HG03097 (cell line): ENCODE results near the gene ATP5ME.
"Not testable (repeated sequence)": the region's sequence is repeated elsewhere in the genome, so short reads cannot be mapped to it uniquely, and the experiment has no call there.

Source experiments
- ATAC-seq: cut with Tn5 transposase; IDR thresholded peaks from one replicate; pipeline ENCODE4 v1.9.1; 2021; ENCODE audit not compliant: unreplicated experiment, low FRiP score

The ATP5ME gene

DNA sequence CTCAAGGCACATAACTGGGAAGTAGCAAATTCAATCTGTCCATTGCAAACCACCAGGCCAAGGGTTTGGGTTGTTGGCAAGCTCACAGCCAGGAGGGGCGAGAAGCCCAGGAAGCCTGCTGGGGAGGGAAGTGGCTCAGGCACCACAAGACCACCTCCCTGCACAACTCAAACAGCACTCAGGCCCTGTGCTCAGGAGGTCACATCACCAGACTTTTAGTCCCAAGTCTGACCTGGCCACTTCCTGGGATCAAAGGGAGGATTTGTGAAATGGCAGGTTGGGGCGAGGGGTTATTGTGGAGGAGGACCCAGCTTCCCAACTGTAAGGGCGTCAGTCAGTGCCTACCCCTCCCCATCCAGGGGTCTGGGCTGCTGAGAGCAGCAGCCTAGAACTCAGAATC, 2.3 kb downstream of the ATP5ME start:
- ATAC-seq = no peak

DNA sequence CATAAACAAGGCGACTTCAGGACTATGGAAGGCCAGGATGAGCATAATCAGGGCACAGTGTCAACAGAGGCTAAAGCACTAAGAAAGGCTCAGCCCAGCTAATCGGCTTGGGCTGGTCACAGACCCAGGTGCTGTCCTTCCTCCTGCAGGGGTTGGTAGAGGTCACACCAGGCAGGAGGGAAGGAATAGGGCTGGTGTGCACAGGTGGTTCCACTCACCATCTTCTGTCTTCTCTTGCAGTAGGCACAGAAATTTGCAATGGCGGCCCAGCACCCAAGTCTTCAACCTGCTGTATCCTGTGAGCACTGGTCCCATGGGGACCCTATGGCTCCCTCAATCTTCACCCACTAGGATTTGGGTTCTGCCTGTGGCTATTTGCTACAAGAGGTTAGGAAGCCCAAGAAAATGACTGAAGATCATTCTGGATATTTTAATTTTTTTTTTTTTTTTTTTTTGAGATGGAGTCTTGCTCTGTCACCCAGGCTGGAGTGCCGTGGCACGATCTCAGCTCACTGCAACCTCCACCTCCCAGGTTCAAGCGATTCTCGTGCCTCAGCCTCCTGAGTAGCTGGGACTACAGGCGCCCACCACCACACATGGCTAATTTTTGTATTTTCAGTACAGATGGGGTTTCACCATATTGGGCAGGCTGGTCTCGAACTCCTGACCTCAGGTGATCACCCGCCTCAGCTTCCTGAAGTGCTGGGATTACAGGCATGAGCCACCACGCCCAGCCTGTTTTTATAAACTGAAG, 4.1 kb downstream of the ATP5ME start:
- not testable (repeated sequence) for ATAC-seq

DNA sequence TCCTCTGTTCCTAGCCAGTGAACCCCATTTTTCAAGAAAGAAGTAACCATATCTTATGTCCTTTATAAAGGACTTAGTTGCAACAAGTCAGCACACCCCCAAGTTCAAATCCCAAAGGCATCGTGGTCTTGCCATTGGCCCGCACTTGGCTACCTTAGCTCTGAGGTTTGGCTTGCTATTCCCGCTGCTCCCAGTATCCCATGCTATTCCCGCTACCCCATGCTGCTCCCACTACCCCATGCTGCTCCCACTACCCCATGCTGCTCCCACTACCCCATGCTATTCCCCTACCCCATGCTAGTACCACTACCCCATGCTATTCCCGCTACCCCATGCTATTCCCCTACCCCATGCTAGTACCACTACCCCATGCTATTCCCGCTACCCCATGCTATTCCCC, 5.9 kb downstream of the ATP5ME start:
- ATAC-seq = not testable (repeated sequence)

DNA sequence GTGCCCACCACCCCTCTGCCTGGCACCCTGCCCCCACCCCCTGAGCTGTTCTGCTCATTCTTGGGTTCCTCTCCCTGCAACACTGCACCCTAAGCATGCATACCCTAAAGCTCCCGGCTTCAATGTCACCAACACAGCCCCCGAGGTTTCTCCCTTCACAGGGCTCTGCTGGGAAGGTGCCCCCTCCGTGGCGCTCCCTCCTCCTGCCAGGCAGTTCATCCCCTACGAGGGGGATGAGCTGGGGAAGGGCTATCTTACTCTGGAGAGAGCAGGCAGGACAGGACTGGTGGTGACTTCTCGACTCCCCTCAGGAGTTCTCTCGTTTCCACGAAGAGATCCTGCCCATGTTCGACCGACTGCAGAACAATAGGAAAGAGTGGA, 6.5 kb downstream of the ATP5ME start:
- no peak for ATAC-seq

DNA sequence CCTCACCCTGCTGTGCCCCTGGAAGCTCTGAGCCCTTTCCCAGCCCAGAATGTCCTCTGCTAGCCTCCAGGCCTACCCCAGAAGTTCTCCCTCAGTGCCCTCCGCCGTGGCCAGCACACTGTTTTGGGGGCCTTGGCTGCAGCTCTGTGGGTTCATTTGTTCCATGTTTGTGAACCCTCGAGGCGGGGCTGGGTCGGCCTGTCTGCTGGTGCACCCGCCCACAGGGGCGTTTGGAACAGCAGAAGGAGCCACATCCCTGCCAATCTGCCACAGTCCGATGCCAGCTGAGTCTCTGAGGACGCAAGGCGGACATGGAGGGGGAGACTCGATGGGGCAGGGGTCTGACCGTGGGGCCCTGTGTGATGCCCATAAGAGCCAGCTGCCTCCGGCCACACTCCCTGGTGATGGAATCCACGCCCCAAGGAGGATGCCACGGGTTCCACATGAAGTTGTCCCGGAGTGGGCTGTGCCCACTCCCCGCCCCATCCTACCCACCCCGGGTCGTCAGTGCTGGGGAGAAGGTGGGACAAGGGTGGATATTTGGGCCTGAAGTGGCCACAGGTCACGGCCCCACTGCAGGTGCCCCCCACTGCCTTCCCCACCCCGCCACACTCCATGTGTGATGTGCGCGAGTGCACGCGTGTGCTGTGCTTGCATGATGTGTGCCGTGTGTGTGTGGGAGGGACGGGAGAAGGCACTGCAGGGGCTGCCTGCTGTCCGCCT, 7.1 kb downstream of the ATP5ME start:
- ATAC-seq = no peak

DNA sequence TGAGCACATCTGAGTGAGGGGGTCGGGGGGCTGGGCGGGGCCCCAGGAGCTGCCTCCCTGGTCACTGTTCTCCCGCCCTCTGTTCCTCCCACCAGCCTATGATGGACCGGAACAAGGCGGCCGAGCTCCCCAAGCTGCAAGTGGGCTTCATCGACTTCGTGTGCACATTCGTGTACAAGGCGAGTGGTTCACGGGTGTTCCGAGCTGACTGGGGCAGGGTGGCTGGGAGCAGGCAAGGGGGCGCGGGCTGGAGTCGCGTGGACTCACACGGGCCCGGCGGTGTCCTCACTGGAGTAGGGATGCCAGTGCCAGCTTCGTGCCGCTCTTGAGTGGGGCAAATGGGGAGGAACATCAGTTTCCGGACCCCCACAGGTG, 7.7 kb downstream of the ATP5ME start:
- no peak for ATAC-seq

DNA sequence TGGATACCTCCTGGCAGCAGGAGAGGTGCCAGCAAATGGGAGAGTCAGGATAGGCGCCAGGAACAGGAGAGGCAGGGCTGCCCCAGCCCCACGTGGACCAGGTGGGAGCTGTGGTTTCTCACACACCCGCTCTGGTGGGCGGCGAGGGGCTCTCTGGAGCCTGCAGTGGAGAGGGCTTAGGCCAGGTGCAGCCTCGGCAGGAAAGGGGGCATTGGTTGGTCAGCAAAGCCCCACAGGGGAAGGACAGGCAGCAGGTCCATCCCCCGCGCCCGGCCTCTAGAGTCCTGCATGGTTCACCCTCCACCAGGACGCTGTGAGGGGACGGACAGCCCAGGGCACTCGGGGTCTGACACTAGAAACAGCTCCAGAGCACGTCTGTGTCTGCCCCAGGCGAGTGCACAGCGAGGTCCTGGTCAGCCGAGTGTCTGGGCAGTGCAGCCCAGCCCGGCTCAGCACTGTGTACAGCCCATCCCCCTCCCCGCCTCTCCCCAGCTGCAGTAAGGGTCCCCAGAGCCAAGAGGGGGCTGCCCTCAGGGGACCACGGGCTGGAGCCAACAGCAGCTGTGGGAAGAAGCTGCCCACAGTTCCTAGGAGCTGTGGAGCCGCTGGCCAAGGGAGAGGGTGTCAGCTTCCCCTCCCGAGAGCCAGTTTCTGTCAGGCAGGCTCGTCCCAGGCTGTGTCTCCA, 8.2 kb downstream of the ATP5ME start:
- no peak for ATAC-seq

DNA sequence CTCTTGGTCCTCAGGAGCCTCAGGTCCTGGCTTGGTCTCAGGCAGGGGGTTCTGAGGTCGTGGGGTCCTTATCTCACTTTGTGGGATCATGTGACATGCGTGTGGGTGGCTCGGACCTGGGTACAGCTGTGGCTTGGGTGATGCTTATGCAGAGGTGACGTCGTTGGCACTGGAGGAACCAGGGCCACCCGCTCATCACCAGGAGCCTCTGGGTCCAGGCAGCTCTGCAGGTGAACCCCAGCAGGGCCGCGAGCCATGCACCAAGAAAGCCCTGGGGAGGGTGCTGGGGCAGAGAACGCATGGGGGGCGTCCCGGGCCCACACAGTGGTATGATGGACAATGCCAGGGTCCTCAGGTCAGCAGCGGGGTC, 8.7 kb downstream of the ATP5ME start:
- ATAC-seq = no peak

DNA sequence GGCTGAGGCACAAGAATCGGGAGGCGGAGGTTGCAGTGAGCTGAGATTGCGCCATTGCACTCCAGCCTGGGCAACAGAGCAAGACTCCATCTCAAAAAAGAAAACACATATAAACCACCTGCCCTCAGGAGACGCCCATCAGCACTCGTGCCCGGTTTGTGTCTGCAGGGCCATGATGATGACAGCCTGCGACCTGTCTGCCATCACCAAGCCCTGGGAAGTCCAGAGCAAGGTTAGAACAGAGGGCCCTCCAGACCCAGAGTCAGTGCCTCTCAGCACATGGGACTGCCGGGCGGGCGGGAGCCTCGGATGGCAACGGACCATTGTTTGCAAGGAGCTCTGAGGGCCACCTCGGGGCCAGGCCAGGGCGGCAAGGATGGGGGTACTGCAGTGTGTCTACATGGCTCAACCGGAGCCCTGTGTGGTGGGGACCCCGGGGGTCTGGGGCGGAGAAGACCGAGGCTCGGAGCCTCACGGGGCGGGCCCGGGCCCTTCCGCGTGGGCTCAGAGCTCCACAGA, 9.3 kb downstream of the ATP5ME start:
- ATAC-seq = no peak

DNA sequence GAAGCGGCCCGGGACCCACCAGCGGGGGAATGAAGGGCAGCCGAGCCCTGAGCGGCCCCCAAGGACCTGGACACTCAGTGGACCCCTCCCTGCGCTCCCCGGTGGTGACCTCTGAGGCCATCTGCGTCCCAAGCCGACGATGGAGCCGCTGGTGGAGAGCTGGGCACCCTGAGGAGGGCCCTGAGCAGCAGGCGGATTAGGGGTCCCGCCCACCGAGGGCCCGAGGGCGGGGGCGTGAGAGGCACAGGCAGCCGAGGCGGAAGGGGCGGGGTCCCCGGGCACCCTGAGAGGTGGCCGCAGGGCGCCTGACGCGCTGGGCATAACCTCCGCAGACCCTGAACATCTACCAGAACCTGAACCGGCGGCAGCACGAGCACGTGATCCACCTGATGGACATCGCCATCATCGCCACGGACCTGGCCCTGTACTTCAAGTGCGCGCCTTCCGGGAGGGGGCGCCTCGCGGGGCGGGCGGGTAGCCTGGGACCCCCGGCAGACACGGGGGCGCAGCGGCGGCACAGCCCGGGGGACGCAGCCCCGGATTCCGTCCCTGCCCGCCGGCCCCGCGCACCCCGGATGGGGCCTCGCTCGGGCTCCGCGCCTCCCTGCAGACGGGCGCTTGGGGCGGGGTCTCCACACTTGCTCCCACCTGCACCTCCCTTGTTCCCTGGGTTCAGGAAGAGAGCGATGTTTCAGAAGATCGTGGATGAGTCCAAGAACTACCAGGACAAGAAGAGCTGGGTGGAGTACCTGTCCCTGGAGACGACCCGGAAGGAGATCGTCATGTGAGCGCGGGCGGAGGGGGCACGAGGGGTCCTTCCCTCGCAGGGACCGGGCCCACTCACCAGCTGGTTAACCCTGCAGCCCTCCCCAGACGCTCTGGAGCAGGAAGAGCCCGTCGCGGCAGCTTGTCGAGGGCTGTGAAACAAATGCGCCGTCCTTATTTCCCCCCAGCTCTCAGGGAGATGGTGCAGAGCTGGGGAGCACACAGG, 10.3 kb downstream of the ATP5ME start:
- ATAC-seq = no peak

DNA sequence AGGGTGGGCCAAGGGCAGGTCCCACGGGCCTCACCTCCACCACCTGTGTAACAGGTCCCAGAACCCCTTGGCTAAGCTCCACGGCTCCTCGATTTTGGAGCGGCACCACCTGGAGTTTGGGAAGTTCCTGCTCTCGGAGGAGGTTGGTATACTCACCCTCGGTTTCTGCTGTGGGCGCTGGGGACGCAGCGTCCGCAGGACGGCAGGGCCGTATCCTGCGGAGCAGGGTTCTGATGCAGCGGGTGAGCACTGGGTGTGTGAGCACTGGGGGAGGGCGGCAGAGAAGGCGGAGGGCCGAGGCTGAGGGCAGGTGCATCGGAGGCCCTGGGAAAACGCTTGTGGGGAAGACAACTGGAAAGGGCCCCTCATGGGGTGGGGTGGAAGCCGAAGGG, 11.0 kb downstream of the ATP5ME start:
- no peak for ATAC-seq

DNA sequence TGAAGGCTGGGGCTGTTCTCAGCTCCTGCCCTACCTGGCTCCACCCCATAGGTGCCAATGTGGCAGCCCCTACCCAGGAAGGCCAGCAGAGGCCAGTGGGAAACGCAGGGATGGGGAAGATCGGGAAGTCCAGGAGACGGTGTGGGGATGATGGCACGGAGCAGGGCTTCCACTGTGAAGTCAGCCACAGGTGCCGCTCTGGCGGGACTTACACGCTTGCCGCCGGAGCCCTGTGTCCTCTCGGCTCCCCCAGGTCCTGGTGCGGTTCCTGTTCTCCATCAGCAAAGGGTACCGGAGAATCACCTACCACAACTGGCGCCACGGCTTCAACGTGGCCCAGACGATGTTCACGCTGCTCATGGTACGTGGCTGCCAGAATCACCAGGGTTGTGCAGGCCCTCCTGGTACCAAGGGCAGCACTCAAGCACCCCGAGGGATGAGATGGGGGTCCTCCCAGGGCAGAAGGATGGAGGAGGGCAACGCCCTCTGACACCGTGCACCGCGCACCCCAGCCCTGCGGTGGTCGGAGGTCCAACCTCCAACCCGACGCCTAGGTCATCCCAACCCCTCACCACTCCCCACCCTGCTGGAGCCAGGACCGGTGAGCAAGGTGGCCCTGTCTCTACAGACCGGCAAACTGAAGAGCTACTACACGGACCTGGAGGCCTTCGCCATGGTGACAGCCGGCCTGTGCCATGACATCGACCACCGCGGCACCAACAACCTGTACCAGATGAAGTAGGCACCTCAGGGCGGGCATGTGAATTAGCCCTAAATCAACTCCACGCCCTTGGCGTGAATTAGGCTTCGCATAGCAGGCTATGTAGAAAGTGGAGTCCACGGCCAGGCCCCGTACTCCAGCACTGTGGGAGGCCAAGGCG, 12.0 kb downstream of the ATP5ME start:
- no peak for ATAC-seq

DNA sequence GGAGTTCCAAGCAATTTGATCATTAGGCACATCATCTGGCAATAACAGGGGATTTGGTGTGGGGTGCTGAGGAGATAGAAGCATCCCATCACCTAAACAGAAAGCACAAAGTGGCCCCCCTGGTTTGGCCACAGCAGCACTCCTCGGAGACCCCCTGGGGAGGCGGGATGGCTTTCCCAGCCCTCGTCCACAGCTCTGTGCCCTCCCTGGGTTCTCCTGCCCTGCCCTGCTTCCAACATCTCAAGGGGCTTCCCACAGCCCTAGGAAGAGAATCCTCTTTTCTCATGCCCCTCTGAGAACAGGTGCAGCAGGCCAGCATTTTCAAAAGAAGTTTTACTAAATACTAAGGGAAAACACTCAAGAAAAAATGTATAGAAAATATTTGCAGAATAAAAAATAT, 12.8 kb downstream of the ATP5ME start:
- ATAC-seq = no peak

DNA sequence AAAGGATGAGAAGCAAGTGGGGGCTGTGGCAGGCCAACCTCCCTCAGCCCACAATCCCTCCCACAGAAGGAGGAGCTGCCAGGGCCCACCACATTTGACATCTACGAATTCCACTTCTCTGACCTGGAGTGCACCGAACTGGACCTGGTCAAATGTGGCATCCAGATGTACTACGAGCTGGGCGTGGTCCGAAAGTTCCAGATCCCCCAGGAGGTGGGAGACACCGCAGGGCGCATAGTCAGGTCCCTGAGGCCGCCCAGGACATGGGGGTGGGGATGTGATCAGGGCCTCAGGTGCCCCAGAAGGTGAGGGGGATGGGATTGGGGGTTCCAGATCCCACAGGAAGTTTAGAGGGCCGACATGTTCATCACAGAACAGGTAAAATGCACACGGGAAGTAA, 13.7 kb downstream of the ATP5ME start:
- ATAC-seq = no peak

DNA sequence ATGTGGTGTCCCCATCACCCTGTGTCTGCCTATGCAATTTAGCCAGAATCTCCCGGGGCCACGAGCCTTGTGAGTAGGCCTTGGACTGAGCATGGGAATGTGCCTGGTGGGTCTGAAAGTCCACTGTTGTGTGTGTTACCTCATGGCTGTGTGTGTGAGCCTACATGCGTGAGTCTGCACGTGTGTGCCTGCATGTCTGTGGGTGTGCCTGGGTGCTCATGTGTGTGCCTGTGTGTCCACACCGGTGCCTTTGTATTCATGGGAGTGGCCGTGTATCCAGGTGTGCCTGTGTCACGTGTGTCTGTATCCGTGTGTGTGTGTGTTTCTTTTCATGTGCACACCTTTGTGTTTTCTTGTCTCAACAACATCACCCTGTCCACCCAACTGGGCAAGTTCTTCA, 14.2 kb downstream of the ATP5ME start:
- no peak for ATAC-seq

DNA sequence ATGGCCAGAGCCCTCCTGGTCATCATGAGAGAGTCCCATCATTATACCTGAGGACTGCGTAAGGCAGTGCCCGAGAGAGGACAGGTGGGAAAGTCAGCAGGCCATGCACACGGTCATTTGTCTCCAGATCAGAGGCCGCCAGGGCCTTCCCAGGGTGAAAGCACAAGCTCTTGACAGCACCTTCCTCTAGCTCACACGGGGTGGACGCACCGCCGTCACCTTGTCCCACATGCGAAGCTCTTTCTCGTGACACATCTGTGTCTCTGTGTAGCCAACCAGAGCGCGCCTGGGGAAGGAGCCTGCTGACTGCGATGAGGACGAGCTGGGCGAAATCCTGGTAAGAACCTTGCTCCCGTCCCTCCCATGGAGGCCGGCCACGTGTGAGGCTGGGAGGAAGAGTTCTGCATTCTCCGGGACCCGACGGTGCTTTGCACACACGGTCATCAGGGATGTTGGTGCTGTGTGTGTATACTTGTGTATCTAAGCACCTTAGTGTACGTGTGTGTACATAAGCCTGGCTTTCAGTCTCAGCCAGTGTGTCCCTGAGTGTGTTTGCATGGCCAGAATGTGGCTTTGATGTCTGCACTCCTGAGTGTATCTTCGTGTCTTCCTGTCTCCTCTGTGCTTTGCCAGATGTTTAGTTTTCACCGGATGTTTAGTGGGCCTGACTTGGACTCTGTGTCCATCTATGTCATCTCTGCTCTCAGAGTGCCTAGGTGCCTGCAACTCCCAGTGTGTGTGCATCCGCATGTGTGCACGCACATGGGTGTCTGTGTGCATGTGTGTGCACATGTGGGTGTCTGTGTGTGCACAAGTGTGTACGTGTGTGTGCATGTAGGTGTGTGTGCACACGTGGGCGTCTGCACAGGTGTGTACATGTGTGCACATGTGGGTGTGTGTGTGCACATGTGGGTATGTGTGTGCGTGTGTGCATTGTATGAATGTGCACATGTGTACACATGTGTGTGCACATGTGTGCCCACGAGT, 15.1 kb downstream of the ATP5ME start:
- ATAC-seq = no peak

DNA sequence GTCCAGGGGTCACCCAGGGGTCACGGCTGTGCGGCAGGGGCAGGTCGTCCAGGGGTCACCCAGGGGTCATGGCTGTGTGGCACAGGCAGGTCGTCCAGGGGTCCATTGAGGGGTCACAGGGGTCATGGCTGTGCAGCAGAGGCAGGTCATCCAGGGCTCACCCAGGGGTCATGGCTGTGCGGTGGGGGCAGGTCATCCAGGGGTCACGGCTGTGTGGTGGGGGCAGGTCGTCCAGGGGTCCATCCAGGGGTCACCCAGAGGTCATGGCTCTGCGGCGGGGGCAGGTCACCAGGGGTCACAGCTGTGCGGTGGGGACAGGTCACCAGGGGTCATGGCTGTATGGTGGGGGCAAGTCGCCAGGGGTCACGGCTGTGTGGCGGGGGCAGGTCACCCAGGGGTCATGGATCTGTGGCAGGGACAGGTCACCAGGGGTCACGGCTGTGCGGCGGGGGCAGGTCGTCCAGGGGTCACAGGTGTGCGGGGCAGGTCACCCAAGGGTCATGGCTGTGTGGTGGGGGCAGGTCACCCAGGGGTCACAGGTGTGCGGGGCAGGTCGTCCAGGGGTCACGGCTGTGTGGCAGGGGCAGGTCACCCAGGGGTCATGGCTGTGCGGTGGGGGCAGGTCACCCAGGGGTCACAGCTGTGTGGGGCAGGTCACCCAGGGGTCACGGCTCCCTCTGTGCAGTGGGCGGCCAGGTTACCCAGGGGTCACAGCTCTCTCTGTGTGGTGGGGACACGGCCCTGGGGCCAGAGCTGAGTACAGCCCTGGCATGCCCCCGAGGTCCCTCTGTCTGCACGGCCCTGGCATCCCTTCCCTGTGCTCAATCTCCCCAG, 16.0 kb downstream of the ATP5ME start:
- ATAC-seq = no peak
